ENCODE results near the gene CHRM1.

The CHRM1 gene

GRCh38 chr11:62919898-62920640 is 1.1 kb downstream of the CHRM1 start:
- H3K4me3 ChIP-seq (ENCODE audit: low read length) = no peak overlapping the region
- no peak for DNase-seq (ENCODE audit: low read depth)
- TF ChIP-seq CTCF (conservative IDR thresholded peaks at IDR 0.05; ENCODE audit: low read depth, low read length) = no peak

GRCh38 chr11:62919476-62919875 is 1.7 kb downstream of the CHRM1 start:
- no peak for DNase-seq (ENCODE audit: low read depth)
- H3K4me3 ChIP-seq (ENCODE audit: low read length) = no peak overlapping the region
- TF ChIP-seq CTCF (conservative IDR thresholded peaks at IDR 0.05; ENCODE audit: low read depth, low read length) = no peak

DNA sequence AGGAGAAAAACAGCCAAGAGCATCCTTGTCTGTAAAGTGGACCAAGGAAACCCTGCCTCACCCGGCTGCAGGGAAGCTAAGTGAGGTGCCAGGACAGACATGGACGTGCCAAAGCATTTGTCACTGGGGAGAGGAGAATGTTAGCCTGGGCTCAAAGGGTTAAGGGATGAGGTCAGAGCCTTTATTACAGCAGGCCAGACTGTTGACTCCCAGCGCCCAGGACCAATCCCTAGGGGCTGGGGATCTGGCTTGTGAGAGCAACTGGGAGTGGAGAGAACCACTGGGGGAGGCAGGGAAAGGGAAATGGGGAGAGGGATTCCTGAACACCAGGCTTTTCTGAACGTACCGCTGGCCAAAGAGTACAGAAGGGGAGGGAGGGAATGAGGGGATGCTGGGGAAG is 2.6 kb downstream of the CHRM1 start:
- DNase-seq (ENCODE audit: low read depth) = no peak
- no peak overlapping the region for H3K4me3 ChIP-seq (ENCODE audit: low read length)
- no peak for TF ChIP-seq CTCF (conservative IDR thresholded peaks at IDR 0.05; ENCODE audit: low read depth, low read length)

DNA sequence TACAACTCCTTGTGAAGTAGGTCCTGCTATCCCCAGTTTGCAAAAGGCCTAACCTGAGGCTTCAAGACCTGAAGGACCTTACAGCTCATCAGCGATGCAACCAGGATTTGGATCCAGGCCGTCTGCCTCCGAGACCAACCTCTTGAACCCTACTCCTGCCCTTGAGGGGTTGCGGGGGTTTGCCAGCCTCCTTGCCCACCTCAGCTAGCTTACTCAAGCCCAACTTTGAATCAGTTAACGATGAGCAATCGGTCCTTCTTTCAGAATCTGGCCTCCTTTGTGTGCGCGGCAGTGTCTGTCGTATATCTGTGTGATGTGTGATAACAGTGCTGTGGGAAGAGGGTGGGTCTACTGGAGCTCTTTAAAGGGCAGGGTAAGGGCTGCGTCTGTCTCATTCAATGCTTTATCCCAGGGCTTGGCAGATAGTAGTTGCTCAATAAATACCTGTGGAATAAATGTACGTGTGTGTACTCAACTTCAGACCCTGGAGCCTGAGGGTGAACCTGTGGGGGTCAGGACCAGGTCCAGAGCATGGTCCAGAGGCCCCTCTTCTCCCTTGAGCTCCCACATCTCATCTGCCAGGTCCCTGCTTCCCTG is 3.2 kb downstream of the CHRM1 start:
- TF ChIP-seq CTCF (conservative IDR thresholded peaks at IDR 0.05; ENCODE audit: low read depth, low read length) = no peak

DNA sequence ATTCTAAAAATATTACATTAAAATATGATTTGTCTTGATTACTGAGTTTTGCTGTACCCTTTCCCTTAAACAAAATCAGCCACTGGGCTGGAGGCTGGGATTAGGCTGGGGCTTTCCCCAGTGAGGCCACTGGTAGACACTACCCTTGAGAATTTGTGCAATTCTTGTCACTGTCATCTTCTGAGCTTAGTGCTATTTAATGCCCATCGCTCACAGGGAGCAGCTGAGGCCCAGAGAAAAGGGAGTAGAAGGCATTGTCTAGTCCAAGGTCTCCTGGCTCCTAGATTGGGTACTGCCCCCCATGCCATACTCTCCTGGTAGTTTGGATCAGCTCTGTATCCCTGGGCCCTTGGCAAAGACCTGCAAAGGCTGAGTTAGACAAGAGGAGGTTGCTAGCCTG is 6.7 kb downstream of the CHRM1 start:
- no peak overlapping the region for H3K4me3 ChIP-seq (ENCODE audit: low read length)
- no peak for DNase-seq (ENCODE audit: low read depth)
- no peak for TF ChIP-seq CTCF (conservative IDR thresholded peaks at IDR 0.05; ENCODE audit: low read depth, low read length)

More for the DNA sequence above, 3.2 kb downstream of the CHRM1 start:
- H3K4me3 ChIP-seq (ENCODE audit: low read length) = no peak overlapping the region
- DNase-seq (ENCODE audit: low read depth) = no peak

DNA sequence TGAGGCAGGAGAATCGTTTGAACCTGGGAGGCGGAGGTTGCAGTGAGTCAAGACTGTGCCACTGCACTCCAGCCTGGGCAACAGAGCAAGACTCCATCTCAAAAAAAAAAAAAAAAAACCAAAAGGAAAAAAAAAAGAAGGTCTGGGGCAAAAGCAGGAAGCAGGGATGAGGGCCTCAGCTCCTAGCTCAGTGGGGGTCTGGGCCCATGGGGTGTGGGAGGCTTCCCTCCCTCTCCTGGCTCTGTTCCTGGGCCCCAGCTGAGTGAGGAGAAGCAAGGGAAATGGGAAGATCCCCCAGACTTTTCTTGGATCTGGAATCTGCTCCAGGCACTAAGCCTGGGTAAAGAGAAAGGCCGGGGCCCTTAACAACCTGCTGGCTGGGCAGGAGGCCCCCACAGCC is 8.9 kb downstream of the CHRM1 start:
- H3K4me3 ChIP-seq (ENCODE audit: low read length) = no peak overlapping the region
- no peak for DNase-seq (ENCODE audit: low read depth)
- no peak for TF ChIP-seq CTCF (conservative IDR thresholded peaks at IDR 0.05; ENCODE audit: low read depth, low read length)

All from retinal pigment epithelial cell (primary cell).